GM18505 (cell line): ENCODE data around the gene PITX3.
"Not testable (repeated sequence)": the region's sequence is repeated elsewhere in the genome, so short reads cannot be mapped to it uniquely, and the experiment has no call there.

Source experiments
- ATAC-seq: cut with Tn5 transposase; IDR thresholded peaks from one replicate; pipeline ENCODE4 v1.9.1; 2021; ENCODE audit not compliant: unreplicated experiment
- POLR2A ChIP-seq: IDR thresholded peaks from 4 replicates; pipeline ENCODE4 v1.6.1; 2011; ENCODE audit warnings: borderline replicate concordance; ENCODE audit not compliant: insufficient read depth, insufficient read length; ENCODE audit errors: extremely low read depth

Gene PITX3

GRCh38 chr10:102227050-102227449 is 14.3 kb downstream of the PITX3 start:
- TF ChIP-seq POLR2A = no peak
- ATAC-seq = no peak

GRCh38 chr10:102226542-102226870 is 14.8 kb downstream of the PITX3 start:
- ATAC-seq = no peak
- no peak for TF ChIP-seq POLR2A

- TF ChIP-seq POLR2A = no peak
- ATAC-seq = peak; percentile 67
Observed at GRCh38 chr10:102225646-102226541, 15.4 kb downstream of the PITX3 start, which contains the start of gene ELOVL3. Gene ELOVL3, plus strand, starts transcription at chr10:102226299. Its CDS starts 250 bp downstream, at chr10:102226549.

- ATAC-seq = no peak
Observed at GRCh38 chr10:102222797-102223196, 18.5 kb downstream of the PITX3 start.

GRCh38 chr10:102220612-102221011 is 20.7 kb downstream of the PITX3 start:
- ATAC-seq = no peak
- TF ChIP-seq POLR2A = no peak

More at GRCh38 chr10:102222797-102223196, 18.5 kb downstream of the PITX3 start:
- no peak for TF ChIP-seq POLR2A

GRCh38 chr10:102219370-102219769 is 21.9 kb downstream of the PITX3 start:
- ATAC-seq = no peak
- no peak for TF ChIP-seq POLR2A

- ATAC-seq = not testable (repeated sequence)
Observed at GRCh38 chr10:102213599-102213998, 27.7 kb downstream of the PITX3 start.

- no peak for TF ChIP-seq POLR2A
- no peak for ATAC-seq
Observed at GRCh38 chr10:102211615-102212299, 29.6 kb downstream of the PITX3 start.

GRCh38 chr10:102208311-102209035 is 32.8 kb downstream of the PITX3 start:
- no peak for ATAC-seq
- TF ChIP-seq POLR2A = no peak

- no peak for TF ChIP-seq POLR2A
- ATAC-seq = no peak
Observed at GRCh38 chr10:102202386-102202785, 38.9 kb downstream of the PITX3 start.

- no peak for ATAC-seq
- TF ChIP-seq POLR2A = no peak
Observed at GRCh38 chr10:102200751-102201640, 40.3 kb downstream of the PITX3 start.

GRCh38 chr10:102198027-102198426 is 43.3 kb downstream of the PITX3 start:
- ATAC-seq = no peak
- TF ChIP-seq POLR2A = no peak

- TF ChIP-seq POLR2A = no peak
- no peak for ATAC-seq
Observed at GRCh38 chr10:102196893-102197292, 44.4 kb downstream of the PITX3 start.

- ATAC-seq = no peak
Observed at GRCh38 chr10:102195296-102195870, 45.9 kb downstream of the PITX3 start.

More at GRCh38 chr10:102195296-102195870, 45.9 kb downstream of the PITX3 start:
- no peak for TF ChIP-seq POLR2A
